SU-DHL-6 (cell line): ENCODE results near the gene FKBP10.

Experiments
- EZH2phosphoT487 ChIP-seq: fragments of 200-600 bp; sonication (generic), shearing (Covaris generic); conservative IDR thresholded peaks from 2 replicates; pipeline ENCODE4 v1.6.1; 2018; ENCODE audit warnings: mild to moderate bottlenecking, antibody characterized with exemption, low read length, moderate library complexity, mixed read lengths
- TF ChIP-seq, protein P1 (sequence below): fragments of 200-600 bp; sonication (generic); IDR thresholded peaks from one replicate; pipeline ENCODE4 v1.5.1; 2017; ENCODE audit warnings: antibody characterized with exemption, mild to moderate bottlenecking, low read length, moderate library complexity; ENCODE audit not compliant: insufficient read depth, poor library complexity, severe bottlenecking

DNA sequence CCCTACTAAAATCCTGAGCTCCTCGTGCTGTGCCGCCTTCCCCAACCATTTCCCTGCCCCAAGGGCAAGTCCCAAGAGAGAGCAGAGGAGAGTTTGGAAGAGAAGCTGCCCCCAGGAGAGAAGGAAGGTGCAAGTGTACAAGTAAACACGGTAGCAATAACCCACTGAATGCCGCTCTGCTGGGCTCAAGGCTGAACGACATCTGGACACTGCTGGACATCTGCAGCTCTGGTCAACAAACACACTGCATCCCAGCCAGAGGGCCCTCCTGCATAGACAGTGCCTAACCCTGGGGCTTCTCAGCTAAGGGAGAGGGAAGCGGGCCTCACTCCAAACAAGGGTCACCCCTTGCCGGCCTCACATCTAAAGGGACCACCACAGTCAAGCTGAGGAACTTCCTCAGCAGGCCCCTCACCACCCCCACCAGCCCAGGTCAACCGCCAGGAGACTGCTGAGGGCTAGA lies 39.0 kb upstream of the FKBP10 start:
- TF ChIP-seq, protein P1, sequence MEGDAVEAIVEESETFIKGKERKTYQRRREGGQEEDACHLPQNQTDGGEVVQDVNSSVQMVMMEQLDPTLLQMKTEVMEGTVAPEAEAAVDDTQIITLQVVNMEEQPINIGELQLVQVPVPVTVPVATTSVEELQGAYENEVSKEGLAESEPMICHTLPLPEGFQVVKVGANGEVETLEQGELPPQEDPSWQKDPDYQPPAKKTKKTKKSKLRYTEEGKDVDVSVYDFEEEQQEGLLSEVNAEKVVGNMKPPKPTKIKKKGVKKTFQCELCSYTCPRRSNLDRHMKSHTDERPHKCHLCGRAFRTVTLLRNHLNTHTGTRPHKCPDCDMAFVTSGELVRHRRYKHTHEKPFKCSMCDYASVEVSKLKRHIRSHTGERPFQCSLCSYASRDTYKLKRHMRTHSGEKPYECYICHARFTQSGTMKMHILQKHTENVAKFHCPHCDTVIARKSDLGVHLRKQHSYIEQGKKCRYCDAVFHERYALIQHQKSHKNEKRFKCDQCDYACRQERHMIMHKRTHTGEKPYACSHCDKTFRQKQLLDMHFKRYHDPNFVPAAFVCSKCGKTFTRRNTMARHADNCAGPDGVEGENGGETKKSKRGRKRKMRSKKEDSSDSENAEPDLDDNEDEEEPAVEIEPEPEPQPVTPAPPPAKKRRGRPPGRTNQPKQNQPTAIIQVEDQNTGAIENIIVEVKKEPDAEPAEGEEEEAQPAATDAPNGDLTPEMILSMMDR: no peak
- TF ChIP-seq EZH2phosphoT487: no peak
